Ascending aorta (tissue), 2 donors: Measurements from ENCODE around the gene ANKRD50. TPM values are rescaled to one million over a fixed set of nuclear protein-coding genes. Genes with fewer than 3 reads are reported as not detected.
A peak's percentile ranks its signal among the peaks of the same experiment; 100 is the strongest.

Source experiments
- DNase-seq, 2 donors: peaks; one replicate each; pipeline ENCODE4 v3.0.0-alpha.2; 2019; ENCODE audit warnings: low spot score in 2 of 2
- H3K27ac ChIP-seq, 2 donors: fragments of 200-600 bp; sonication (generic); one replicate each; pipeline ENCODE4 v1.5.1; 2016 to 2017; ENCODE audit warnings: mild to moderate bottlenecking in 1 of 2
- H3K27me3 ChIP-seq: fragments of 200-600 bp; sonication (generic); one replicate; pipeline ENCODE4 v1.5.1; 2017
- H3K36me3 ChIP-seq, 2 donors: fragments of 200-600 bp; sonication (generic); one replicate each; pipeline ENCODE4 v1.5.1; 2016
- H3K4me1 ChIP-seq, 2 donors: fragments of 200-600 bp; sonication (generic); one replicate each; pipeline ENCODE4 v1.5.1; 2016 to 2017; ENCODE audit warnings: mild to moderate bottlenecking in 1 of 2
- H3K4me3 ChIP-seq, 2 donors: fragments of 200-600 bp; sonication (generic); one replicate each; pipeline ENCODE4 v1.5.1; 2016 to 2017; ENCODE audit warnings: mild to moderate bottlenecking in 1 of 2
- H3K9me3 ChIP-seq, 2 donors: fragments of 200-600 bp; sonication (generic); one replicate each; pipeline ENCODE4 v1.5.1; 2016
- CTCF ChIP-seq, 3 experiments: fragments of 200-600 bp in 2 of 3; fragments of 450-650 bp in 1 of 3; sonication (generic) in 2 of 3; IDR thresholded peaks; one replicate each; pipeline ENCODE4 v1.5.1; 2016 to 2019; ENCODE audit warnings: antibody characterized with exemption in 3 of 3, mild to moderate bottlenecking in 1 of 3, moderate library complexity in 1 of 3
- intact Hi-C: fragments of 100-400 bp; cut with DNase I; formaldehyde crosslinking; loops from one replicate; pipeline ENCODE4 v1.15.1; 2023
- total RNA-seq: library from RNA; depleted of rRNA; stranded (reverse); fragments of >200 nt; gene quantifications from one replicate; pipeline ENCODE4 v1.1.0, GENCODE V29; 2016

The ANKRD50 gene
- total RNA-seq, 1 donor from 2014 or later = 26.9 TPM

DNA sequence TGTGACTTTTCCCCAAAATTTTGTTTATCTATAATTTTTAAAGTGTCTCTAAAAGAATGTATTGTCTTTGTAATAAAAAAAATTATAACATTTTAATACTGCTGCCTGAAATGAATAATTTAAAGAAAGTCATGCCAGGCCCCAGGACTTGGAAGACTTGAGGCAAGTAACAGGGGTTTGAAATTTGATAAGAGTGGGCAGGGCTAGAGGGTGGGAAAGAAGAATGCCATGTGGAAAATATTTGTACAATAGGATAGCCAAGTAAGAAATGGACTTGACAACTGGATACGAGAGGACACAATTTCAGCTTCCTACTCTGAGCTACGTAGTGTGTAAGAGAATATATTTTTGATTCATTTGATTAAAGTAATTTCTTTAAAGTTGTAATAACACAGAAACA lies 36.9 kb upstream of the ANKRD50 start:
- no peak overlapping the region for H3K27ac ChIP-seq
- intact Hi-C loops = no loop called here
- DNase-seq = no peak
- no peaks in the 10 kb centered on the region for H3K36me3 ChIP-seq
- no peaks in the 10 kb centered on the region for H3K27me3 ChIP-seq
- no peak for TF ChIP-seq CTCF (IDR thresholded peaks at IDR 0.05)
- no peaks in the 10 kb centered on the region for H3K9me3 ChIP-seq
- no peak overlapping the region for H3K4me3 ChIP-seq
- H3K4me1 ChIP-seq = no peaks in the 10 kb centered on the region

DNA sequence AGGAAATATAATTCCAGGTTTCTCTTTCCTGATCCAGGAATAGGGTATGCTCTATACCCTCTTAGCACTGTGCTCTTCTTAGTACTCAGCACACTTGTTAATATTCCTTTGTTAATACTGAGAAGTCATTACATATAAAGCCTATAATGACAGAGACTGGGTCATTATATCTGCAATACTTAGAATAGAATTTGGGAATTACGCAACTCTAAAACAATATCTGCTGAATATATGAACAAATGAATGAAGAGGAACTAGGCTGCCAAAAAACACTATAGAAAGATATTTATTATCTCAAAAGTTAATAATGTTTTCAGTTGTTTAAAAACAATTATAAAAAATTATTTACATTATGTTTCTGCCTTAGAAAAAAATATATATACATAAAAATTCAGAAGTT lies 36.4 kb upstream of the ANKRD50 start:
- Histone ChIP-seq H3K27me3 (no peaks in the 10 kb centered on the region), H3K9me3 (no peaks in the 10 kb centered on the region), H3K4me3 (no peak overlapping the region), H3K27ac (no peak overlapping the region), H3K4me1 (no peaks in the 10 kb centered on the region), H3K36me3 (no peaks in the 10 kb centered on the region)
- DNase-seq = no peak
- intact Hi-C loops = no loop called here
- TF ChIP-seq CTCF (IDR thresholded peaks at IDR 0.05) = no peak

DNA sequence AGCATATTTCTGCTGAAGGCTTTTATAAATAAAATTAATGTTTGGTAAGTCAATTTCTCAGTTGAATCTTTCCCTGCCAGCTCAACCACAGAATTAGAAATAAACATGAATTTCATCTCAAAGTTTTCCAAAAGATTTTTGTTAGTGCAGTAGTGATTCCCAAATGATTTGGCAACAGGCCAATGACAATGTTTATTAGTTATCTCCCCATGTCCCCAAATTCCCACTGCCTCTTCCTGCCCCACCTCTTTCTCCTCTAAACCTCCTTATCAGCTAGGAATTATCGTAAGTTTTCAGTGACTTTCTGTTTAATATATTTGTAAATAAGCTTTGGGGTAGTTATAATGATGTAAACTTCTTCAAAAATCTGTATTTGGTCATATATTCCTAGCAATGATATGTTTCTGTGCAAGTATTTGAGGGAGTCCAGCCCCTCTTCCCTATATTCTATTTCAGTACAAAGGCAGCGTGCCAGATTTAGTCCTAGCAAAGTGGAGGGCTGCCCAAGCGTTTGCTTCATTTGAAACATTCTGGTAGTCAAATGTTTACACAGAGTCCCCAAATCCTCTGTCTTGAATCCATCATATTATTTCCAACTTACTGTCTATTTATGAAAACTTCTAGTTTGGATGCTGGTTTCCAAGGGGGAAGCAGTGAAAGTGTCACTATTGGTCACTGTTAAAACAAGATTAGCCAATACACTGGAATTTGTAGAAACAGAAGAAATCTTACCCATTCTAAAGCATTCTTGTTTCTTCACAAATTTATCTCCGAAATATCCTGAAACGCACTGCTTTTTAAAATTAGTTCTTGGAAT lies 33.7 kb upstream of the ANKRD50 start:
- no peak for TF ChIP-seq CTCF (IDR thresholded peaks at IDR 0.05)
- Histone ChIP-seq H3K27me3 (no peaks in the 10 kb centered on the region), H3K4me3 (peak overlapping the region; percentile 38 to 40), H3K9me3 (no peaks in the 10 kb centered on the region), H3K4me1 (no peaks in the 10 kb centered on the region), H3K36me3 (no peaks in the 10 kb centered on the region), H3K27ac (peak overlapping the region; percentile 11 to 15)
- DNase-seq = no peak
- intact Hi-C loops = no loop called here

DNA sequence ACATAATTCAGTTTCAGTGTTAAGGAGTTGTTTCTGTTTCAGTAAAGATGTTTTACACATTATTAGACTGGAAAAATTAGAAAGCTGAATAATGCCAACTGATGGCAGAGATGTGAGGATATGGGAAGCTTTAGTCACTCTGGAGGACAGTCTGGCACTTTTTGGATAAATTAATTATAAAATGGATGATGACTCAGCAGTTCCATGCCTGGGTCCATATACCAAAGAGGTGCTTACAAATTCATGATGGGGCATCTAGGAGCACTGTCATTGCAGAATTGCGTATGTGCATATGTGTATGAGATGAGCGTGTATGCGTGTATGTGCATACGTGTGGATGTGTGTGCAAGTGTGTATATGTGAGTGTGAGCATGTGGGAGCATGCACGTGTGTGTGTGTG lies 31.2 kb upstream of the ANKRD50 start:
- intact Hi-C loops = no loop called here
- Histone ChIP-seq H3K27ac (no peak overlapping the region), H3K4me3 (no peak overlapping the region), H3K4me1 (no peaks in the 10 kb centered on the region), H3K9me3 (no peaks in the 10 kb centered on the region), H3K27me3 (no peaks in the 10 kb centered on the region), H3K36me3 (no peaks in the 10 kb centered on the region)
- no peak for TF ChIP-seq CTCF (IDR thresholded peaks at IDR 0.05)
- no peak for DNase-seq

DNA sequence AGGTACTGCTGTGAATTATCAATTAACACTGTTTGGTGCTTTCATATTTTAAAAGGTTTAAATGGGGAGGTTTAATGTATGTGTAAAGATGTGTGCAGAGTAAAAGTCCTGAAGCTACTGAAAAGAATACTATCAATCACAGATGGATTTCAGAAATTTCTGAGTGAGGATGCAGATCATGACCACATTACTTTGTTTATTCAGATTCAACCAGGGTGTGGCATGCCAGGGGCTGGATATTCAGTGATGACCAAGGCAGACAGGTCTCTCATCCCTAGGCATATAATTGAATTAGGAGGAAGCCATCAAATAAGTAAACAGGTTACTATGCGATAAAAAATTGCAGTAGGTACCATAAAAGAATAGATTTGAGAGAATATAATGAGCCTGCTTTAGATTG lies 28.0 kb upstream of the ANKRD50 start:
- no peaks in the 10 kb centered on the region for H3K9me3 ChIP-seq
- no peaks in the 10 kb centered on the region for H3K36me3 ChIP-seq
- no peaks in the 10 kb centered on the region for H3K4me1 ChIP-seq
- no peak for DNase-seq
- H3K27ac ChIP-seq = no peak overlapping the region
- no peaks in the 10 kb centered on the region for H3K27me3 ChIP-seq
- intact Hi-C loops = no loop called here
- TF ChIP-seq CTCF (IDR thresholded peaks at IDR 0.05) = no peak
- H3K4me3 ChIP-seq = no peak overlapping the region
